NCI-H345 (cell line): ENCODE results near the gene SLC11A1.

Source experiments
- DNase-seq: peaks from one replicate; lab custom pipeline; 2025; lab: John Stamatoyannopoulos, UW

Gene SLC11A1

DNA sequence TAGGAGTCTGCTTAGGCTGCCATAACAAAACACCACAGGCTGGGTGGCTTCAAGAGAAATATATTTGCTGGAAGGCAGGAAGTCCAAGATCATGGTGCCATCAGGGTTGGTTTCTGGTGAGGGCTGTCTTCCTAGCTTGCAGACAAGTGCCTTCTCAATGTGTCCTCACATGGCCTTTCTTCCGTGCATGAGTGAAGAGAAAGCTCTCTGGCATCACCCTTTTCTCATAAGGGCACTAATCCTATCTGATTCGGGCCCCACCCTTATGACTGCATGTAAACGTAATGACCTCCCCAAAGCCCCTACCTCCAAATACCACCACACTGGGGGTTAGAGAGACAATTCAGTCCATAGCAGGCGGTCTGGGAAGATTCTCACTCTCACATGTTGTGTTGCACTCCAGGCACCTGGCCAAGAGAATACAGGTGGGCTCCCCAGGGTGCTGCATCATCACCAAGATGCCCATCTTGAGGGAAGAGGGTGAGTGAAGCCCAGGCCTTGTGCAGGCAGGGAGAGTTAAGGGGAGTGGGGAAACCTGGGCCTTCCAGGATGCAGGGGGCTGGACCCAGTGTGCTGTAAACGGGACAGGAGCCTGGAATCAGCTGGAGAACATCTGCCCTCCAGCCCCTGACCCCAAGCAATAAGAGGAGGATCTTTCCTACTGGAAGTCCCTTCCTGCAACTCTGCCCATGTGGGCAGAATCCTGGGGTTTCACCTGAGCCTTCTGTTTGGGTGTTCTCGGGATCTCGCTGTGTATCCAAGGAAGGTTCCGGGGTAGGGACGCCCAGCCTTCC lies 15.3 kb upstream of the SLC11A1 start:
- DNase-seq = no peak

DNA sequence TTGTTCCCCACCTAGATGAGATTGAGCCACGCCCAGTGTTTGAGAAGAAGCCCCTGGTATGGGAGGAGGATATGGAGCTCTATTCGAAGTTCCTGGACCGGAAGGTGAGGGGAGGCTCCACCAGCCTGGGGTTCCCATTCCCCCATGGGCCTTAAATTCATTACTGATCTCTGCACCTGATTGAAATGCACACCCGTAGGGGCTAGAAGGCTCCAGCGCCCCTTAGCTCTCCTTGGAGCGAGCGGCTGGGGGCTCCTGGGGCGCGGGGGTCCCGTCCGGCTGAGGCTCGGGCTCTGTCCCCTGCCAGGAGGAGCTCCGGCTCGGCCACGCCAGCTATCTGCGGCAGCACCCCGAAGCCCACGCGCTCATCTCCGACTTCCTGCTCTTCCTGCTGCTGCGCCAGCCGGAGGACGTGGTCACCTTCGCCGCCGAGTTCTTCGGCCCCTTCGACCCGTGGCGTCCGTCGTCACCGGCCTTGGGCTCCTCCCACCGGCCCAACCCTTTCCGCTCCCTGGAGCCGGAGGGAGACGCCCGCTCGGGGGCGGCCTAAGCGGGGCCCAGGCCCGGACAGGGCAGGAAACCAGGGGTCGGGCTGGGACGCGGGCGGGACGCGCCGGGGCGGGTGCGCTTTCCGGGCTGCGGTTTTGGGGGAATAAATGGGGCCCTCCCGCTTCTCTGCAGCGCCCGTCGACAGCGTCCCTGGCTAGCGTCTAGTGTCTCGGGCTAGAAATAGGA lies 14.5 kb upstream of the SLC11A1 start:
- DNase-seq = no peak

DNA sequence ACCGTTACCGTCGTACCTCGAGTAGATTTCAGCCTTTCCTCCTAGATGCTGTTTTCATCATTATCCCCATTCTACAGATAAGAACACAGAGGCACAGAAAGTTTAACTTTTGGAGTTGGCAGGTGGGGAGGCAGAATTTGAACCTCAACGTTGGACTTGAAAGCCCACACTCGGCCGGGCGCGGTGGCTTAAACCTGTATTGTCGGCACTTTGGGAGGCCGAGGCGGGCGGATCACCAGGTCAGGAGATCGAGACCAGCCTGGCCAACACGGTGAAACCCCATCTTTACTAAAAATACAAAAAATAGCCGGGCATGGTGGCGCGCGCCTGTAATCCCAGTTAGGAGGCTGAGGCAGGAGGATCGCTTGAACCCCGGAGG lies 13.9 kb upstream of the SLC11A1 start:
- no peak for DNase-seq

GRCh38 chr2:218368621-218369153 lies 13.4 kb upstream of the SLC11A1 start:
- peak; percentile 64 for DNase-seq

DNA sequence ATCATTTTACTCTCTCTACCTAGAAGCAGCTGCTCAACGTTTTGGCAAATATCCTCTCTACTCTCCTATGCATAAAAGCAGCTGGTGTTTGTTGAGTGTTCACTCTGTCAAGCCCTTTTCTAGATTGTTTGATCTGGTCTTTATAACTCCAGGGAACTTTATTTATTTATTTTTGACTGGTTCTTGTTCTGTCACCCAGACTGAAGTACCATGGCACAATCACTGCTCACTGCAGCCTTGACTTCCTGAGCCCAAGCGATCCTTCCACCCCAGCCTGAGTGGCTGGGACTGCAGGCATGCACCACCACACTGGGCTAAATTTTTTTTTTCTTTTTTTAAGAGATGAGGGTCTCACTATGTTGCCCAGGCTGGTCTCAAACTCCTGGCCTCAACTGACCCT lies 12.7 kb upstream of the SLC11A1 start:
- DNase-seq = peak; percentile 73

DNA sequence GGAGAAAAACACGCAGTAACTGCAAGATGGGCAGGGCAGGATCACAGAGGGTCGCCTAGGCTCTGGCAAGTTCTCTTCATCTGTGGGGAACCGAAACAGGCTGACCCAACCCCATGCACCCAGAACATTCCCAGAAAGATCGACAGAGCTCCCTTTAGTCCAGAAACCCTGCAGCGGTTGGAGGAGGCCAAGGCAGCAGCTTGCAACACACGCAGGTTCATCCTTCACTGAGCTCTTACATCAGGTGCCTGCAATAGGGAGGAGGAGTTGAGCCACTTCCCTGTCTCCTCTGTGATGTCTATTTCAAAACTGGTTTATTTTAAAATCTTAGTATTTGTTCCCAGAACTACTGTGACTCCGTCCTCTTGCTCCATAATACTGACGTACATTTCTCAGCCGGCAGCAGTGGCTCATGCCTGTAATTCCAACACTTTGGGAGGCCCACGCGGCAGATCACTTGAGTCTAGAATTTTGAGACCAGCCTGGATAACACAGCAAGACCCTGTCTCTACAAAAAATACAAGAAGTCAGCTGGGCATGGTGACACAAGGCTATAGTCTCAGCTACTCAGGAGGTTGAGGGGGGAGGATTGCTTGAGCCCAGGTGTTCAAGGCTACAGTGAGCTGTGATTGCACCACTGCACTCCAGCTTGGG lies 11.5 kb upstream of the SLC11A1 start:
- no peak for DNase-seq

GRCh38 chr2:218371983-218372350 lies 10.1 kb upstream of the SLC11A1 start:
- no peak for DNase-seq

GRCh38 chr2:218374795-218375194 lies 7.3 kb upstream of the SLC11A1 start:
- DNase-seq = no peak

DNA sequence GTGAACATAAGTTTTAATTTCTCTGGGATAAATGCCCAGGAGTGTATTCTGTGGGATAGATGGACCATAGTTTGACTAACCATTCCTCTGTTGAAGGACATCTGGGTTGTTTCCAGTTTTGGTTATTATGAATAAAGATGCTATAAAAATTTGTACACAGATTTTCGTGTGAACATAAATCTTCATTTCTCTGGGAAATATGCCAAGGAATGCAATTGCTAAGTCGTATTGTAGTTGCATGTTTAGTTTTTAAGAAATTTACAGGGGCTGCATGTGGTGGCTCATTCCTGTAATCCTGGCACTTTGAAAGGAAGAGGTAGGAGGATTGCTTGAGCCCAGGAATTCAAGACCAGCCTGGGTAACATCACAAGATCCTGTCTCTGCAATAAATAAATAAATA lies 6.9 kb upstream of the SLC11A1 start:
- no peak for DNase-seq

GRCh38 chr2:218378053-218378452 lies 4.0 kb upstream of the SLC11A1 start:
- no peak for DNase-seq

- DNase-seq = no peak
Measured at GRCh38 chr2:218382785-218383184, 712 bp downstream of the SLC11A1 start.

GRCh38 chr2:218383892-218384519 lies 1.9 kb downstream of the SLC11A1 start:
- DNase-seq = no peak

GRCh38 chr2:218384975-218385374 lies 2.9 kb downstream of the SLC11A1 start:
- DNase-seq = no peak

GRCh38 chr2:218386505-218387368 lies 4.7 kb downstream of the SLC11A1 start:
- no peak for DNase-seq

GRCh38 chr2:218387369-218388194 lies 5.5 kb downstream of the SLC11A1 start:
- peak; percentile 81 for DNase-seq

GRCh38 chr2:218389333-218390150 lies 7.5 kb downstream of the SLC11A1 start:
- no peak for DNase-seq

DNA sequence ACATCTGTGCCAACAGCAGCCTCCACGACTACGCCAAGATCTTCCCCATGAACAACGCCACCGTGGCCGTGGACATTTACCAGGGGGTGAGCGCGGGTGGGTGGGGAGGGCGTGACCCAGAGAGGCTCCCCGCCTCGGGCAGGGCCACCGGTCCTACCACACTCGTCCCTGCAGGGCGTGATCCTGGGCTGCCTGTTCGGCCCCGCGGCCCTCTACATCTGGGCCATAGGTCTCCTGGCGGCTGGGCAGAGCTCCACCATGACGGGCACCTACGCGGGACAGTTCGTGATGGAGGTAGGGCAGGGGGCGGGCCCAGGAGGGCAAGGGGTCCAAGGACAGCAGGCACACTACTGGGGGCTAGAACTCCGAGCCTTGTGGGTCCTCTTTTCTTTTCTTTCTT lies 9.1 kb downstream of the SLC11A1 start:
- no peak for DNase-seq

DNA sequence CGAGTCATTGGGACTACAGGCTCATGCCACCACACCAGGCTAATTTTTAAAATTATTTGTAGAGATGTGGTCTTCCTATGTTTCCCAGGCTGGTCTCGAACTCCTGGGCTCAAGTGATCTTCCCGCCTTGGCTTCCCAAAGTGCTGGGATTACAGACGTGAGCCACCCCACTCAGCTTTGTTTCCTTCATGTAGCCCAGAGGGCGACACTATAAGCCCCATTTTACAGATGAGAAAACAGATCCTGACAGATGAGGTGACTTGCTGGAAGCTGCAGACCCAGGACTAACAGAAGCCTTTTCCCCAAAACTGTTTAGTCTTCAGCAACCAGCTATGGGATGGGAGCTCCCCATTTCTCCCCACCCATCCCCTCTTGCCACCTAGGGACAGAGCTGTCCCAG lies 10.4 kb downstream of the SLC11A1 start:
- DNase-seq = no peak

DNA sequence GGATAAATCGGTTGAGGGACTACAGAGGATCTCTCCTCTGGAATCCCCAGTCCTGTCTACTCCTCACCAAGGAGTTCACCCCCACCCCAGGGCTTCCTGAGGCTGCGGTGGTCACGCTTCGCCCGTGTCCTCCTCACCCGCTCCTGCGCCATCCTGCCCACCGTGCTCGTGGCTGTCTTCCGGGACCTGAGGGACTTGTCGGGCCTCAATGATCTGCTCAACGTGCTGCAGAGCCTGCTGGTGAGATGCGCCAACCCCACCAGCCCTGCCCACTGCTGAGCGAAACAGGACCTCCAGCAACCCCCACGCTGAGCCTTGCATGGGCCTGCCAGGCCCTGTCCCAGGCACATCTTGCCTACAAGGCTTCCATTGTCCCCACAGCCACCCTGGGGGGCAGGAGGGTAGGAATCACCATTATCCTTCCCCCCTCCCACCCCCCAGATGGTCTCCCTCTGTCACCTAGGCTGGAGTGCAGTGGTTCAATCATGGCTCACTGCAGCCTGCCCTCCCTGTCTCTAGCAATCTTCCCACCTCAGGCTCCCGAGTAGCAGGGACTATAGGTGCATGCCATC lies 10.9 kb downstream of the SLC11A1 start:
- DNase-seq = no peak
